ENCODE data around the gene HDHD5. TPM values are rescaled to one million over a fixed set of nuclear protein-coding genes. Genes with fewer than 3 reads are reported as not detected.
A peak's percentile ranks its signal among the peaks of the same experiment; 100 is the strongest.

Gene HDHD5
- total RNA-seq, 1 experiment from 2014 or later: 68.4 TPM

- no peak overlapping the region for H3K23ac ChIP-seq (ENCODE audit: insufficient read length, low read depth, low read length)
- H3K18ac ChIP-seq (ENCODE audit: insufficient read length, low read depth, low read length): no peak overlapping the region
- H3K27ac ChIP-seq (ENCODE audit: insufficient read length, low read depth, low read length): no peak overlapping the region
- Mint-ChIP-seq H3K9me3 (no peaks in the 10 kb centered on the region), H3K36me3 (ENCODE audit: insufficient read depth in 1 of 3, low read depth in 3 of 3) (peaks cover 14 to 42% (median 37%) of the 10 kb centered on the region in 3 experiments), H3K27me3 (ENCODE audit: low read depth) (no peaks in the 10 kb centered on the region), H3K4me1 (peaks cover 20 to 26% of the 10 kb centered on the region in 2 experiments), H3K27ac (peak overlapping the region in 2 of 3 experiments; percentile 26 to 91; a peak in 2 of 7 replicates), H3K4me3 (no peak overlapping the region)
- H3K23me2 ChIP-seq (ENCODE audit: insufficient read length, low read depth, low read length, poor library complexity, severe bottlenecking): no peaks in the 10 kb centered on the region
- H4K91ac ChIP-seq (ENCODE audit: insufficient read length, low read depth, low read length): no peak overlapping the region
- TF ChIP-seq CTCF (conservative IDR thresholded peaks at IDR 0.05): no peak
- no peaks in the 10 kb centered on the region; the same call in 1 of the 2 replicates for H3K4me1 ChIP-seq (ENCODE audit: insufficient read depth, low read length)
- no peak overlapping the region for H3K4ac ChIP-seq (ENCODE audit: low read depth, low read length)
- H2BK120ac ChIP-seq (ENCODE audit: low read depth, low read length, poor library complexity, severe bottlenecking): no peak overlapping the region
- no peak overlapping the region for H3K14ac ChIP-seq (ENCODE audit: insufficient read depth, low read length)
- no peaks in the 10 kb centered on the region for H3K27me3 ChIP-seq (ENCODE audit: insufficient read depth, low read length)
- no peak overlapping the region for H2BK15ac ChIP-seq (ENCODE audit: low read depth, low read length)
- H3K79me2 ChIP-seq (ENCODE audit: insufficient read depth, low read length): no peaks in the 10 kb centered on the region
- no peak overlapping the region for H2BK5ac ChIP-seq (ENCODE audit: insufficient read length, low read length)
- H3K4me2 ChIP-seq (ENCODE audit: insufficient read depth, insufficient read length, low read length): no peak overlapping the region
- no peak overlapping the region for H3K56ac ChIP-seq (ENCODE audit: insufficient read length, low read depth, low read length)
- no peaks in the 10 kb centered on the region for H4K20me1 ChIP-seq (ENCODE audit: control insufficient read depth, insufficient read depth, insufficient read length)
- no peak overlapping the region for H3T11ph ChIP-seq (ENCODE audit: low read length)
- no peak overlapping the region for H2BK12ac ChIP-seq (ENCODE audit: insufficient read length, low read depth, low read length)
- H4K8ac ChIP-seq (replicated peaks; ENCODE audit: insufficient read length, low read depth, low read length): no peak overlapping the region
- WGBS (ENCODE audit: extremely low coverage, insufficient read length, low lambda C conversion rate): no CpG with 5 or more reads among the region's 5 CpGs
- H3K9me3 ChIP-seq (ENCODE audit: control insufficient read depth, low read depth, low read length): no peaks in the 10 kb centered on the region
- no peak overlapping the region for H2AK5ac ChIP-seq (ENCODE audit: insufficient read length, low read length)
- no peak overlapping the region for H4K5ac ChIP-seq (ENCODE audit: insufficient read length, low read depth, low read length)
- H2BK20ac ChIP-seq (ENCODE audit: low read depth, low read length, poor library complexity, severe bottlenecking): no peak overlapping the region
- no peaks in the 10 kb centered on the region for H3K79me1 ChIP-seq (ENCODE audit: insufficient read depth, low read depth, low read length, poor library complexity, severe bottlenecking)
- H3K9ac ChIP-seq (ENCODE audit: extremely low read depth, insufficient read length, low read length): no peak overlapping the region
- no peak overlapping the region for H2AFZ ChIP-seq (ENCODE audit: low read length)
- no peak for DNase-seq
Observed at GRCh38 chr22:17192186-17192585, 33.1 kb upstream of the HDHD5 start.
